ENCODE results near the gene PPM1H. TPM values are rescaled to one million over a fixed set of nuclear protein-coding genes. Genes with fewer than 3 reads are reported as not detected.

Gene PPM1H
- polyA plus RNA-seq, 1 of the 3 experiments (the other 2 are of a cell fraction): 0.13 TPM

- H3K9ac ChIP-seq: no peak overlapping the region
- H3K27me3 ChIP-seq (ENCODE audit: insufficient read depth): no peaks in the 10 kb centered on the region
- no peaks in the 10 kb centered on the region for H3K36me3 ChIP-seq (replicated peaks in 1 of 2; ENCODE audit: control insufficient read depth in 1 of 2, insufficient read depth in 2 of 2, low read length in 1 of 2)
- whole genome bisulfite sequencing (ENCODE audit: low lambda C conversion rate): 88% methylated on average over 5 of the region's 6 CpGs
- ChIA-PET POLR2A (no interaction called here), CTCF (no interaction called here)
- no peak for DNase-seq
- H3K27ac ChIP-seq (ENCODE audit: low read depth in 2 of 2, low read length in 1 of 2): no peak overlapping the region
- H3K4me3 ChIP-seq (ENCODE audit: low read depth in 2 of 2, low read length in 1 of 2): no peak overlapping the region
- no peaks in the 10 kb centered on the region for H3K9me3 ChIP-seq
- no peak overlapping the region for H3K4me2 ChIP-seq
- H3K9me2 ChIP-seq: no peaks in the 10 kb centered on the region
- no peak overlapping the region for H2AFZ ChIP-seq (ENCODE audit: low read depth)
- no peaks in the 10 kb centered on the region for H3K4me1 ChIP-seq (ENCODE audit: control insufficient read depth in 1 of 2, insufficient read depth in 2 of 2, low read depth in 1 of 2, low read length in 1 of 2)
- no peaks in the 10 kb centered on the region for H3K79me2 ChIP-seq (ENCODE audit: insufficient read depth)
- no peaks in the 10 kb centered on the region for H3F3A ChIP-seq (replicated peaks; ENCODE audit: insufficient read depth)
- H4K20me1 ChIP-seq (ENCODE audit: insufficient read depth): no peaks in the 10 kb centered on the region
- TF ChIP-seq FOXJ3 (CRISPR knock-in tag; IDR thresholded peaks at IDR 0.05): no peak
- TF ChIP-seq JUND (IDR thresholded peaks at IDR 0.05): no peak
- no peak for TF ChIP-seq ZBTB33 (IDR thresholded peaks at IDR 0.05; ENCODE audit: borderline replicate concordance, low read depth)
These were observed 281.2 kb downstream of the PPM1H start for GRCh38 chr12:62653740-62654139.

- no peak overlapping the region for H3K27ac ChIP-seq (ENCODE audit: low read depth in 2 of 2, low read length in 1 of 2)
- POLR2A ChIA-PET: no interaction called here
- CTCF ChIA-PET: no interaction called here
- H3F3A ChIP-seq (replicated peaks; ENCODE audit: insufficient read depth): no peaks in the 10 kb centered on the region
- DNase-seq: no peak
- no peak overlapping the region for H3K4me2 ChIP-seq
- no peaks in the 10 kb centered on the region for H3K36me3 ChIP-seq (replicated peaks in 1 of 2; ENCODE audit: control insufficient read depth in 1 of 2, insufficient read depth in 2 of 2, low read length in 1 of 2)
- TF ChIP-seq RAD21 (IDR thresholded peaks at IDR 0.05; ENCODE audit: low read length) (no peak), EZH2phosphoT487 (IDR thresholded peaks at IDR 0.05; ENCODE audit: borderline replicate concordance, low read depth) (no peak), EP300 (IDR thresholded peaks at IDR 0.05; ENCODE audit: borderline replicate concordance in 1 of 2, low read depth in 1 of 2, low read length in 1 of 2) (no peak), RFX5 (IDR thresholded peaks at IDR 0.05; ENCODE audit: low read length) (no peak), CHD2 (IDR thresholded peaks at IDR 0.05; ENCODE audit: low read length, partially characterized antibody) (no peak), JUND (IDR thresholded peaks at IDR 0.05) (no peak), ZBTB33 (IDR thresholded peaks at IDR 0.05; ENCODE audit: borderline replicate concordance, low read depth) (no peak), MEF2A (IDR thresholded peaks at IDR 0.05; ENCODE audit: borderline replicate concordance, low read depth) (no peak), MXI1 (IDR thresholded peaks at IDR 0.05; ENCODE audit: low read depth, low read length) (no peak), SIN3A (IDR thresholded peaks at IDR 0.05; ENCODE audit: borderline replicate concordance, low read depth, low read length) (no peak), POLR2AphosphoS5 (IDR thresholded peaks at IDR 0.05; ENCODE audit: low read depth, low read length) (no peak), GABPA (IDR thresholded peaks at IDR 0.05; ENCODE audit: low read depth) (no peak)
- no peak overlapping the region for H3K9ac ChIP-seq
- no peaks in the 10 kb centered on the region for H3K79me2 ChIP-seq (ENCODE audit: insufficient read depth)
- H3K4me1 ChIP-seq (ENCODE audit: control insufficient read depth in 1 of 2, insufficient read depth in 2 of 2, low read depth in 1 of 2, low read length in 1 of 2): no peaks in the 10 kb centered on the region
- no peaks in the 10 kb centered on the region for H3K9me3 ChIP-seq
- H2AFZ ChIP-seq (ENCODE audit: low read depth): no peak overlapping the region
- 73% methylated on average over 3 of the region's 3 CpGs for WGBS (ENCODE audit: low lambda C conversion rate)
- H3K9me2 ChIP-seq: no peaks in the 10 kb centered on the region
- no peaks in the 10 kb centered on the region for H4K20me1 ChIP-seq (ENCODE audit: insufficient read depth)
- no peaks in the 10 kb centered on the region for H3K27me3 ChIP-seq (ENCODE audit: insufficient read depth)
- no peak overlapping the region for H3K4me3 ChIP-seq (ENCODE audit: low read depth in 2 of 2, low read length in 1 of 2)
These were observed 281.6 kb downstream of the PPM1H start for GRCh38 chr12:62653304-62653703.
